BLaER1 (cell line): ENCODE results near the gene NAALADL2.

Source experiments
- H3K27ac ChIP-seq: shearing (Covaris generic); formaldehyde crosslinking; 2 replicates; pipeline ENCODE4 v1.8.1; 2022
- H3K27me3 ChIP-seq: shearing (Covaris generic); formaldehyde crosslinking; 2 replicates; pipeline ENCODE4 v1.8.1; 2022
- H3K36me3 ChIP-seq: shearing (Covaris generic); formaldehyde crosslinking; 2 replicates; pipeline ENCODE4 v1.8.1; 2022
- H3K4me1 ChIP-seq: shearing (Covaris generic); formaldehyde crosslinking; 2 replicates; pipeline ENCODE4 v1.8.1; 2022
- H3K4me2 ChIP-seq: shearing (Covaris generic); formaldehyde crosslinking; 2 replicates; pipeline ENCODE4 v1.8.1; 2022
- H3K4me3 ChIP-seq: shearing (Covaris generic); formaldehyde crosslinking; 2 replicates; pipeline ENCODE4 v1.8.1; 2022
- H3K9ac ChIP-seq: shearing (Covaris generic); formaldehyde crosslinking; 2 replicates; pipeline ENCODE4 v1.8.1; 2022
- H3K9me3 ChIP-seq: shearing (Covaris generic); formaldehyde crosslinking; 2 replicates; pipeline ENCODE4 v1.8.1; 2022
- H4K20me1 ChIP-seq: shearing (Covaris generic); formaldehyde crosslinking; 2 replicates; pipeline ENCODE4 v1.8.1; 2022
- Cebpa-rat ChIP-seq: shearing (Covaris generic); IDR thresholded peaks from 2 replicates; pipeline ENCODE4 v1.8.1; 2022

The NAALADL2 gene

GRCh38 chr3:174958671-174959328, 99.7 kb downstream of the NAALADL2 start:
- Histone ChIP-seq H3K4me3 (no peak overlapping the region), H3K27me3 (no peaks in the 10 kb centered on the region), H3K9me3 (no peaks in the 10 kb centered on the region), H3K36me3 (no peaks in the 10 kb centered on the region), H3K4me1 (no peaks in the 10 kb centered on the region), H3K4me2 (no peak overlapping the region), H3K27ac (no peak overlapping the region), H4K20me1 (no peaks in the 10 kb centered on the region), H3K9ac (no peak overlapping the region)
- no peak for TF ChIP-seq Cebpa-rat

GRCh38 chr3:174959556-174960065, 100.5 kb downstream of the NAALADL2 start:
- Histone ChIP-seq H3K27ac (no peak overlapping the region), H3K36me3 (no peaks in the 10 kb centered on the region), H3K27me3 (no peaks in the 10 kb centered on the region), H3K9ac (no peak overlapping the region), H3K9me3 (no peaks in the 10 kb centered on the region), H4K20me1 (no peaks in the 10 kb centered on the region), H3K4me3 (no peak overlapping the region), H3K4me1 (no peaks in the 10 kb centered on the region), H3K4me2 (no peak overlapping the region)
- no peak for TF ChIP-seq Cebpa-rat

DNA sequence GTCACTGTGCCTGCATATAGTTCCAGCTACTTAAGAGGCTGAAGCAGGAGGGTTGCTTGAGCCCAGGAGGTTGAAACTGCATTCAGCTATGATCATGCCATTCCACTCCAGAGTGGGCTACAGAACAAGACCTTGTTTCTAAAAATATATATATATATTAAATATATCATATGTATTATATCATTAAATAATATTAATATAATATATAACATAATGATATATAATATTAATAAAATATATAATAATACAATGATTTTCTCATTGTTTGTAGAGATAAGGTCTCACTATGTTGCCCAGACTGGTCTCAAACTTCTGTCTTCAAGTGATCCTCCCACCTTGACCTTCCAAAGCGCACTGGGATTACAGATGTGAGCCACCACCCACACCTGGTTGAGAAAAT, 101.8 kb downstream of the NAALADL2 start:
- Histone ChIP-seq H3K9ac (no peak overlapping the region), H3K27me3 (no peaks in the 10 kb centered on the region), H3K4me1 (no peaks in the 10 kb centered on the region), H3K27ac (no peak overlapping the region), H3K4me2 (no peak overlapping the region), H3K4me3 (no peak overlapping the region), H3K36me3 (no peaks in the 10 kb centered on the region), H3K9me3 (no peaks in the 10 kb centered on the region), H4K20me1 (no peaks in the 10 kb centered on the region)
- TF ChIP-seq Cebpa-rat, result no peak

- Histone ChIP-seq H3K4me1 (peaks cover under 1% of the 10 kb centered on the region), H3K4me2 (no peak overlapping the region), H3K27ac (no peak overlapping the region), H3K27me3 (no peaks in the 10 kb centered on the region), H3K9ac (no peak overlapping the region), H4K20me1 (no peaks in the 10 kb centered on the region), H3K36me3 (no peaks in the 10 kb centered on the region), H3K9me3 (peaks cover 2% of the 10 kb centered on the region; the same call in 1 of the 2 replicates), H3K4me3 (no peak overlapping the region)
- no peak for TF ChIP-seq Cebpa-rat
Measured at GRCh38 chr3:174973465-174973864, 114.3 kb downstream of the NAALADL2 start.

DNA sequence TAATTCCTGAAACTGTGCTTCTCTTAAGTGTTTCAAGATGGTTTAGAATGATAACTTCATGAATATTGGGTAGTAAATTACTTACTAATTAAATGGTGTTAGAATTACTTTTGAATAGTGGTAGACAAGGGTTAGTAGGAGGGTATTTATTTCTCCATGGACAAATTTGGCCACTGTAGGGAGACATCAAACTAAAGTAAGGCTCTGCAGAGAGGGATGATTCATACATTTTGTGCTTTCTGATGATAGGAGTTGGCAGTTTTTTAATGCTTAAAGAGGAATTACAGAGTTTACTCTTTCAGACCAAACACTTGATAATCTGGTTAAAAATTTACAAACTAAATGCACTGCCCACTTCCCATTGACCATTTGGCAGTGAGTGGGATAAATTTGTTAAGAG, 127.6 kb downstream of the NAALADL2 start:
- H3K4me2 ChIP-seq, result no peak overlapping the region
- H3K4me1 ChIP-seq, result no peaks in the 10 kb centered on the region
- no peak for TF ChIP-seq Cebpa-rat
- no peaks in the 10 kb centered on the region for H4K20me1 ChIP-seq
- no peak overlapping the region for H3K9ac ChIP-seq
- H3K36me3 ChIP-seq, result no peaks in the 10 kb centered on the region
- no peaks in the 10 kb centered on the region for H3K27me3 ChIP-seq
- H3K4me3 ChIP-seq, result no peak overlapping the region
- H3K27ac ChIP-seq, result no peak overlapping the region
- no peaks in the 10 kb centered on the region for H3K9me3 ChIP-seq

- no peak overlapping the region for H3K9ac ChIP-seq
- H3K4me1 ChIP-seq, result no peaks in the 10 kb centered on the region
- no peak overlapping the region for H3K27ac ChIP-seq
- no peaks in the 10 kb centered on the region for H4K20me1 ChIP-seq
- H3K36me3 ChIP-seq, result no peaks in the 10 kb centered on the region
- H3K4me2 ChIP-seq, result no peak overlapping the region
- no peak for TF ChIP-seq Cebpa-rat
- no peaks in the 10 kb centered on the region for H3K9me3 ChIP-seq
- no peak overlapping the region for H3K4me3 ChIP-seq
- no peaks in the 10 kb centered on the region for H3K27me3 ChIP-seq
Measured at GRCh38 chr3:175001091-175001490, 142.0 kb downstream of the NAALADL2 start.

DNA sequence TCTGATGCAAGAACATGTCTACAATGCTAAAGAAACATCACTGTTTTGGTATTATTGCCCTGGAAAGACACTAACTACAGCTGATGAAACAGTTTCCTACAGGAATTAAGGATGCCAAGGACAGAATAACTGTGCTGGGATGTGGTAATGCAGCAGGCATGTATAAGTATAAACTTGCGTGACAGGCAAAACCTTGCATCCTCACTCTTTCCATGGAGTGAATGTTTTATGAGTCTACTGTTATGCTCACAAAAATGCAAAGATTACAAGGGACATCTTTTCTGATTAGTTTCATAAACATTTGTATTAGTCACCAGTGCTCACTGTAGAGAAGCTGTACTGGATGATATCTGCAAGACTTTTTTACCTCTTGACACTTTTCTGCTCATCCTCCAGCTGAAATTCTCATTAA, 143.6 kb downstream of the NAALADL2 start:
- Histone ChIP-seq H4K20me1 (no peaks in the 10 kb centered on the region), H3K27ac (no peak overlapping the region), H3K4me2 (no peak overlapping the region)

DNA sequence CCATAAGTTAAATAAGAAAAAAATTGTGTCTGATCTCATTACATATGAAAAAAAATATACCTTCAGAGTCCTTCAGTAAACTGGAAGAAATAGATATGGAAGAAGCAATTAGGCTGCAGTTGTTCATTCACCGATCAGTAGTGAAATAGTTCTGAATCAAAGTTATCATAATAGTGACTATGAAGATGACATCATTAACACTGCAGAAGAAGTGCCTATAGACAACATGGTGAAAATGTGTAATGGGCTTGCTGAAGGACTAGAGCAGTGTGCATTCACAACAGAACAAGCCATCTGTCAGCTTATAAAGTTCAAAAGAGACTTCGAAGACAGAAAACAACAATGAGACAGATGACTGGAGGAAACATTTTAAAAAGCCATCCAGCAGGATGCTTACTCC, 144.5 kb downstream of the NAALADL2 start:
- no peak for TF ChIP-seq Cebpa-rat
- Histone ChIP-seq H3K4me1 (no peaks in the 10 kb centered on the region), H3K27ac (no peak overlapping the region), H3K27me3 (no peaks in the 10 kb centered on the region), H3K4me3 (no peak overlapping the region), H3K9ac (no peak overlapping the region), H3K4me2 (no peak overlapping the region), H4K20me1 (no peaks in the 10 kb centered on the region), H3K36me3 (no peaks in the 10 kb centered on the region), H3K9me3 (no peaks in the 10 kb centered on the region)

More for the DNA sequence above, 143.6 kb downstream of the NAALADL2 start:
- H3K9me3 ChIP-seq, result no peaks in the 10 kb centered on the region
- H3K4me3 ChIP-seq, result no peak overlapping the region
- no peaks in the 10 kb centered on the region for H3K27me3 ChIP-seq
- TF ChIP-seq Cebpa-rat, result no peak
- no peaks in the 10 kb centered on the region for H3K36me3 ChIP-seq
- H3K4me1 ChIP-seq, result no peaks in the 10 kb centered on the region
- H3K9ac ChIP-seq, result no peak overlapping the region

DNA sequence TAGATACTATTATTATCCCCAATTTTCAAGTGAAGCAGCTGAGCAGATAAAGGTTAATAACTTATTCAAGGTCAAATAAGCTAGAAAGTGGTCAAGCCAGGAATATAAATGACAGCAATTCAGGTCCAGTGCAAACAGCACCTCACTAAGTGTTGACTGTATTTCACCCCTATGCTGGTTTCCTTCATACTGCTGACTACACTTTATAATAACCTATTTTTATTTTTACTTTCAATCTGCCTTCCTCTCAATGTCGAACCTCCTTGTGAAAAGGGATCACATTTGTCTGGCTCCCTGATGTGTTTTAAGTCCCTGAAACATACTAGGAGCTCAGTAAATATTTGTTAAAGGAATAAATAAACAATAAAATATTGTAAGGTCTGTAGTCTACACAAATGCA, 146.1 kb downstream of the NAALADL2 start:
- Histone ChIP-seq H4K20me1 (no peaks in the 10 kb centered on the region), H3K4me1 (no peaks in the 10 kb centered on the region), H3K4me3 (no peak overlapping the region), H3K9me3 (no peaks in the 10 kb centered on the region), H3K4me2 (no peak overlapping the region), H3K27ac (no peak overlapping the region), H3K27me3 (no peaks in the 10 kb centered on the region), H3K36me3 (no peaks in the 10 kb centered on the region), H3K9ac (no peak overlapping the region)
- TF ChIP-seq Cebpa-rat, result no peak

DNA sequence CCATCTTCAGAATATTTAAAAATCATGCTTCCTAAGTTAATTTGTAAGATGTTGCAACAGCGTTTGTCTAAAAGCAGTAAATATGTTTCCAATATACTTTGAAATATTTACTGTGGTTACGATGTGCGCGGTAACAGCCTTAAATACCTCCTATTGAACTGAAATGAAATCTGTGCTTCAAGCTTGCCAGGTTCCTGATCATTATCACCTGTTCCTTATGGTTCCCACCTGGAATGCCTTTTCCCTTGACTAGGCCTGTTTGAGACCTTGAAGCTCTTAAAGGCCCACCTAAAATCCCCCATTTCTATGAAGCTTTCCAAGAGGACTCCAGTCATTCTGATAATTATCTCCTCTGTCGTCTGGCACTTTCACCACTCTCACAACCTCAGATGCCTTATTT, 146.7 kb downstream of the NAALADL2 start:
- no peak overlapping the region for H3K4me3 ChIP-seq
- no peaks in the 10 kb centered on the region for H3K27me3 ChIP-seq
- no peak overlapping the region for H3K4me2 ChIP-seq
- H4K20me1 ChIP-seq, result no peaks in the 10 kb centered on the region
- H3K9ac ChIP-seq, result no peak overlapping the region
- no peaks in the 10 kb centered on the region for H3K9me3 ChIP-seq
- H3K27ac ChIP-seq, result no peak overlapping the region
- no peaks in the 10 kb centered on the region for H3K36me3 ChIP-seq
- no peaks in the 10 kb centered on the region for H3K4me1 ChIP-seq
- no peak for TF ChIP-seq Cebpa-rat

DNA sequence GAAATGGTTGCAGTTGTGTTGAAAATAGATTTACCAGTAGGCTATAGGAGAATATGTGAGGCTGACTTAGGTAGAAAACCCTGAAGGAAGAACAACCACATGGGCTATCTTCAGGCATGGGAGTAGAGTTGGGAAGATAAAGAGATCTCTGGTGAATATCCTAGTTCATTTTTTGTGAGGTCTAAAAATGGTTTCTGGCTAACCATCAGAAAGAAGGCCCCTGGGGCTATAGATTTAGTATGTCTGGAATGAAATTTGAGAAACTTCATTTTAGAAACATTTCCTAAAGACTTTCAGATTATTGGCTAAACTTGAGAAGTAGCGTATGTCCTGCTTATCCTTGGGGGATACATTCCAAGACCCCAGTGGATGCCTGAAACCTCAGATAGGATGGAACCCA, 148.2 kb downstream of the NAALADL2 start:
- H3K27me3 ChIP-seq, result no peaks in the 10 kb centered on the region
- no peak overlapping the region for H3K9ac ChIP-seq
- H3K9me3 ChIP-seq, result no peaks in the 10 kb centered on the region
- TF ChIP-seq Cebpa-rat, result no peak
- no peak overlapping the region for H3K27ac ChIP-seq
- H3K4me2 ChIP-seq, result no peak overlapping the region
- no peaks in the 10 kb centered on the region for H3K4me1 ChIP-seq
- H3K4me3 ChIP-seq, result no peak overlapping the region
- no peaks in the 10 kb centered on the region for H4K20me1 ChIP-seq
- no peaks in the 10 kb centered on the region for H3K36me3 ChIP-seq
